Panc1 (cell line): Measurements from ENCODE around the gene ACYP2. TPM values are rescaled to one million over a fixed set of nuclear protein-coding genes. Genes with fewer than 3 reads are reported as not detected.

ENCODE experiments used
- ATAC-seq: fragments of 200-7000 bp; cut with Tn5 transposase; 2 replicates; pipeline ENCODE4 v1.9.1; 2020; ENCODE audit warnings: mild to moderate bottlenecking, moderate library complexity
- BruUV-seq: library from RNA; stranded (reverse); fragments of 400-500 nt; replicated peaks from 2 replicates; lab custom pipeline; 2021; lab: Mats Ljungman, UMichigan
- CTCF ChIA-PET: fragments of 300-600 bp; sonication (Branson Sonifier 250); formaldehyde crosslinking; loops from one replicate; lab custom pipeline; 2022; ENCODE audit warnings: antibody characterized with exemption; lab: Charles Lee
- POLR2A ChIA-PET: fragments of 300-600 bp; sonication (Branson Sonifier 250); formaldehyde crosslinking; loops from one replicate; lab custom pipeline; 2022; ENCODE audit warnings: antibody characterized with exemption; lab: Charles Lee
- DNase-seq: peaks from one replicate; pipeline ENCODE4 v3.0.0-alpha.2; 2010; ENCODE audit warnings: low read depth, low spot score
- H3K27ac ChIP-seq: 2 replicates; pipeline ENCODE4 v1.5.1; 2011; ENCODE audit warnings: mild to moderate bottlenecking, low read length, inconsistent platforms
- H3K27me3 ChIP-seq: fragments of 200-500 bp; sonication (Bioruptor generic); 2 replicates; pipeline ENCODE4 v1.6.0; 2014; ENCODE audit warnings: low read length, inconsistent platforms; ENCODE audit not compliant: control insufficient read depth, insufficient read depth
- H3K36me3 ChIP-seq: fragments of 200-500 bp; sonication (Bioruptor generic); 2 replicates; pipeline ENCODE4 v1.5.1; 2014; ENCODE audit warnings: inconsistent platforms, mild to moderate bottlenecking, low read length, moderate library complexity; ENCODE audit not compliant: control insufficient read depth, insufficient read depth
- H3K4me1 ChIP-seq: 2 replicates; pipeline ENCODE4 v1.5.1; 2011; ENCODE audit warnings: inconsistent platforms, mild to moderate bottlenecking, low read length, moderate library complexity; ENCODE audit not compliant: control insufficient read depth, insufficient read depth
- H3K4me3 ChIP-seq, 2 experiments: 2 replicates each; pipeline ENCODE4 v1.5.1; 2011 to 2012; ENCODE audit warnings: low read depth in 2 of 2, low read length in 2 of 2, mild to moderate bottlenecking in 2 of 2, inconsistent platforms in 1 of 2, moderate library complexity in 1 of 2
- H3K9me3 ChIP-seq: fragments of 200-500 bp; sonication (Bioruptor generic); 2 replicates; pipeline ENCODE4 v1.5.1; 2014; ENCODE audit warnings: low read depth, mild to moderate bottlenecking, inconsistent platforms, low read length, moderate library complexity; ENCODE audit not compliant: control insufficient read depth, insufficient read depth
- POLR2AphosphoS5 ChIP-seq: IDR thresholded peaks from 2 replicates; pipeline ENCODE4 v1.6.1; 2012; ENCODE audit warnings: mild to moderate bottlenecking, low read depth, low read length, moderate library complexity
- REST ChIP-seq, 2 experiments: IDR thresholded peaks; 2 replicates each; pipeline ENCODE4 v1.6.1; 2011 to 2012; ENCODE audit warnings: low read depth in 2 of 2, control low read depth in 1 of 2, low read length in 1 of 2, mild to moderate bottlenecking in 1 of 2, moderate library complexity in 1 of 2; ENCODE audit not compliant: insufficient read depth in 1 of 2
- SIN3A ChIP-seq: IDR thresholded peaks from 2 replicates; pipeline ENCODE4 v1.6.1; 2012; ENCODE audit warnings: low read depth, mild to moderate bottlenecking, low read length, moderate library complexity, borderline replicate concordance; ENCODE audit not compliant: insufficient read depth
- TCF7L2 ChIP-seq: IDR thresholded peaks from 2 replicates; pipeline ENCODE4 v1.6.1; 2011; ENCODE audit warnings: mild to moderate bottlenecking, low read depth, low read length, inconsistent platforms
- in situ Hi-C: cut with HindIII; loops from 2 replicates; pipeline ENCODE4 v1.10.0; 2016; ENCODE audit warnings: low sequenced_read_pairs, low pct_unique_long_range_greater_than_20kb
- intact Hi-C: fragments of 100-400 bp; cut with micrococcal nuclease; formaldehyde crosslinking; loops from one replicate; pipeline ENCODE4 v1.10.0; 2022; ENCODE audit not compliant: unreplicated experiment
- total RNA-seq: library from RNA; stranded (reverse); gene quantifications from one replicate; pipeline ENCODE4 v1.2.1, GENCODE V29; 2021; ENCODE audit not compliant: unreplicated experiment
- TF ChIP-seq, protein P1 (sequence below): fragments of 450-650 bp; IDR thresholded peaks from 2 replicates; pipeline ENCODE4 v1.5.1; 2017; ENCODE audit warnings: mild to moderate bottlenecking

The ACYP2 gene
- total RNA-seq, 1 experiment from 2014 or later = 11.5 TPM

- intact Hi-C loops (no loop called here), in situ Hi-C loops (no loop called here)
- CTCF ChIA-PET = no interaction called here
- ATAC-seq (no peak), DNase-seq (no peak)
- Histone ChIP-seq H3K27me3 (peaks cover 4% of the 10 kb centered on the region; the same call in 1 of the 2 replicates), H3K9me3 (no peaks in the 10 kb centered on the region), H3K4me1 (no peaks in the 10 kb centered on the region), H3K4me3 (no peak overlapping the region), H3K27ac (no peak overlapping the region), H3K36me3 (no peaks in the 10 kb centered on the region)
- TF ChIP-seq SIN3A (no peak), POLR2AphosphoS5 (no peak), TCF7L2 (no peak), REST (IDR thresholded peaks at IDR 0.05; ENCODE audit: insufficient read depth in 1 of 2, low read depth in 2 of 2, low read length in 1 of 2) (no peak)
- TF ChIP-seq, protein P1, sequence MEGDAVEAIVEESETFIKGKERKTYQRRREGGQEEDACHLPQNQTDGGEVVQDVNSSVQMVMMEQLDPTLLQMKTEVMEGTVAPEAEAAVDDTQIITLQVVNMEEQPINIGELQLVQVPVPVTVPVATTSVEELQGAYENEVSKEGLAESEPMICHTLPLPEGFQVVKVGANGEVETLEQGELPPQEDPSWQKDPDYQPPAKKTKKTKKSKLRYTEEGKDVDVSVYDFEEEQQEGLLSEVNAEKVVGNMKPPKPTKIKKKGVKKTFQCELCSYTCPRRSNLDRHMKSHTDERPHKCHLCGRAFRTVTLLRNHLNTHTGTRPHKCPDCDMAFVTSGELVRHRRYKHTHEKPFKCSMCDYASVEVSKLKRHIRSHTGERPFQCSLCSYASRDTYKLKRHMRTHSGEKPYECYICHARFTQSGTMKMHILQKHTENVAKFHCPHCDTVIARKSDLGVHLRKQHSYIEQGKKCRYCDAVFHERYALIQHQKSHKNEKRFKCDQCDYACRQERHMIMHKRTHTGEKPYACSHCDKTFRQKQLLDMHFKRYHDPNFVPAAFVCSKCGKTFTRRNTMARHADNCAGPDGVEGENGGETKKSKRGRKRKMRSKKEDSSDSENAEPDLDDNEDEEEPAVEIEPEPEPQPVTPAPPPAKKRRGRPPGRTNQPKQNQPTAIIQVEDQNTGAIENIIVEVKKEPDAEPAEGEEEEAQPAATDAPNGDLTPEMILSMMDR = no peak
- BruUV-seq = no TSS peak
- POLR2A ChIA-PET = no interaction called here
Observed at GRCh38 chr2:54249629-54250028, 134.2 kb downstream of the ACYP2 start.

DNA sequence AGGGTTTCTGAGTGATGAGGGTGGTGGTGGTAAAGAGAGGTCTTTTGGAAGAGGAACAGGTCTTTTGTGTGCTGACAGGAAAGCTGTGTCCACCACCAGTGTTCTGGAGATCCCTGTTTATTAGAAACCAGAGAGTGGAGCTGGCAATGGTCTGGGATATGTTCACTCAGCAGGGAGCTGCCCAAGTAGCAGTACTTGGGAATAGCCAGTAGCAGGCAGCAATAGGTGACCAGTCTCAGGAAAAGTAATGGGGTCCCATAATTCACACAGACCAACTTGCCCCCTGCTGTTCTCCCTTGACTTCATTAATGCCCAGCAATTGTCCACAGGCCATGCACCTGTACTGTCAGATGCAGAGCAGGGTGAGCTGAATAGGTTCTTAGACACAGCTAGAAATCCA lies 138.8 kb downstream of the ACYP2 start:
- no peaks in the 10 kb centered on the region for H3K4me1 ChIP-seq
- no peak overlapping the region for H3K4me3 ChIP-seq
- BruUV-seq = no TSS peak
- no peak for DNase-seq
- ChIA-PET POLR2A (interaction anchor here (0.6 kb wide), 1 partner anchor 106 kb away, joined by 3 read pairs; no protein-coding TSS in a partner anchor), CTCF (no interaction called here)
- no peaks in the 10 kb centered on the region for H3K36me3 ChIP-seq
- TF ChIP-seq TCF7L2 = no peak
- TF ChIP-seq, protein P1 = 0 out of 2 replicates have a peak, but pooled peaks have one; percentile 10
- no peak for TF ChIP-seq POLR2AphosphoS5
- no peak for TF ChIP-seq REST (IDR thresholded peaks at IDR 0.05; ENCODE audit: insufficient read depth in 1 of 2, low read depth in 2 of 2, low read length in 1 of 2)
- no peak for TF ChIP-seq SIN3A
- ATAC-seq = no peak
- intact Hi-C loops = no loop called here
- H3K27me3 ChIP-seq = no peaks in the 10 kb centered on the region
- H3K27ac ChIP-seq = no peak overlapping the region
- no peaks in the 10 kb centered on the region for H3K9me3 ChIP-seq
- in situ Hi-C loops = no loop called here
